H1 (cell line): ENCODE results near the gene PRDX5. TPM values are rescaled to one million over a fixed set of nuclear protein-coding genes. Genes with fewer than 3 reads are reported as not detected.

ENCODE experiments used
- ASH2L ChIP-seq: fragments of 200-600, 300-600 bp; sonication (generic); IDR thresholded peaks from one replicate; pipeline ENCODE4 v1.7.1; 2017; ENCODE audit warnings: low read length
- NRF1 ChIP-seq: IDR thresholded peaks from 2 replicates; pipeline ENCODE4 v1.6.1; 2011; ENCODE audit warnings: mild to moderate bottlenecking, low read depth, low read length, improper control_type of control experiment
- RFX5 ChIP-seq: IDR thresholded peaks from 2 replicates; pipeline ENCODE4 v1.6.1; 2011; ENCODE audit warnings: low read depth, low read length, improper control_type of control experiment, borderline replicate concordance
- polyA plus RNA-seq, 7 experiments: library from polyadenylated mRNA; depleted of rRNA in 3 of 7; stranded (reverse) in 5 of 7; unstranded in 2 of 7; fragments of >200 nt in 5 of 7; fragments of 200-250 nt in 2 of 7; gene quantifications; 1 replicate in 5 of 7; 2 replicates in 1 of 7; 4 replicates in 1 of 7; pipeline versions ENCODE4 v1.2.1 to v1.2.3, GENCODE V29; 2011 to 2013; ENCODE audit warnings: missing spikeins in 2 of 7, mixed read lengths in 2 of 7
- total RNA-seq: library from RNA; stranded (reverse); fragmentation: NEBNext Ultra II Directional; extraction: Animal tissue kit (Norgen Biotek cat#: 25700); gene quantifications from 2 replicates; pipeline ENCODE4 v1.2.1, GENCODE V29; 2021
- TF ChIP-seq, protein P1 (sequence below): IDR thresholded peaks from 2 replicates; pipeline ENCODE4 v1.6.1; 2012; ENCODE audit warnings: inconsistent platforms
- TF ChIP-seq, protein P2 (sequence below): IDR thresholded peaks from 2 replicates; pipeline ENCODE4 v1.6.1; 2011; ENCODE audit warnings: low read depth, mild to moderate bottlenecking, low read length; ENCODE audit not compliant: insufficient read depth

Gene PRDX5
- total and polyA plus RNA-seq, 2 of the 8 experiments (the other 6 are each of a cell fraction or from before 2014, with no cell fraction given): 201 to 582 TPM

DNA sequence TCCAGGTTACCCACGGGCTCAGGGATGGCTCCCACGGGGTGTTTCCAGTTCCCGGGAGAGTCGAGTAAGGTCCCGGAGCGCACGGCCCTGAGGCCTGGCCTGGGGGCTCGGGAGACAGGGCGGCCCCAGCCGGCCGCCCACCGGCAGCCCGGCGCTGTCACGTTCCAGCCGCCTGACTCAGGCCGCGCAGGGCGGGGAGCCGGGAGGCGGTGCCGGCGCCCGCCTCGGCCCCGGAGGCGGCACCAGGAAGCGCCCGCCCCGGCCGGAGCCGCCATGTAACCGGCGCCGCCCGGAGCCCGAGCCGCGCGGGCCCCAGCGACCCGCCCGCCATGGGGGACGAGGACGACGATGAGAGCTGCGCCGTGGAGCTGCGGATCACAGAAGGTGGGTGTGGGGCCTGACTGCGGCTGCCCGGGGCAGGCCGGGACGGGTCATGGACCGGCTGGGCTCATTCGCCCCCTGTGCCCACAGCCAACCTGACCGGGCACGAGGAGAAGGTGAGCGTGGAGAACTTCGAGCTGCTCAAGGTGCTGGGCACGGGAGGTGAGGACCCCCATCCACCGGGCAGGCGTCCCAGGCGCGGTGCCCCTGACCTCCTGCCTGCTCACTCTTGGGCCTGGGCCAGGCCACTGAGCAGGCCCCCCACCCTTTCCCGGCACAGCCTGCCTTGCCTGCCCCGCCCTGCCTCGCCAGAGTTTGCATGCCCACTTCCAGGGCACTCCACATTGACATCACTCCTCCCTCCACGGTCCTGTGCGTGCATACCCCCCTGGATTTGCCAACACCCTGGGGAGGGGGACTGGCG lies 41.2 kb downstream of the PRDX5 start, which contains the start of gene RPS6KA4 (continued):
- TF ChIP-seq NRF1 (no peak), RFX5 (no peak), ASH2L (peak; percentile 37)
- TF ChIP-seq, protein P1, sequence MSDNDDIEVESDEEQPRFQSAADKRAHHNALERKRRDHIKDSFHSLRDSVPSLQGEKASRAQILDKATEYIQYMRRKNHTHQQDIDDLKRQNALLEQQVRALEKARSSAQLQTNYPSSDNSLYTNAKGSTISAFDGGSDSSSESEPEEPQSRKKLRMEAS: peak; percentile 59; the same call in 1 of the 2 replicates
- TF ChIP-seq, protein P2, sequence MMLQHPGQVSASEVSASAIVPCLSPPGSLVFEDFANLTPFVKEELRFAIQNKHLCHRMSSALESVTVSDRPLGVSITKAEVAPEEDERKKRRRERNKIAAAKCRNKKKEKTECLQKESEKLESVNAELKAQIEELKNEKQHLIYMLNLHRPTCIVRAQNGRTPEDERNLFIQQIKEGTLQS: no peak
